Spleen (tissue), 11 donors: Measurements from ENCODE around the gene GPRIN3. TPM values are rescaled to one million over a fixed set of nuclear protein-coding genes. Genes with fewer than 3 reads are reported as not detected.
"Not testable (repeated sequence)": the region's sequence is repeated elsewhere in the genome, so short reads cannot be mapped to it uniquely, and the experiment has no call there.

ENCODE experiments used
- DNase-seq: peaks from one replicate; pipeline ENCODE4 v3.0.0-alpha.2; 2020
- H3K27ac ChIP-seq, 8 donors: fragments of 200-600 bp; sonication (generic) in 7 of 8; 1 replicate in 4 of 8; 2 replicates in 4 of 8; pipeline versions ENCODE4 v1.5.0 to v1.8.0; 2016 to 2021; ENCODE audit warnings: inconsistent platforms in 4 of 8, mild to moderate bottlenecking in 4 of 8, moderate library complexity in 1 of 8
- H3K27me3 ChIP-seq, 7 donors: fragments of 200-600 bp; sonication (generic) in 6 of 7; replicated peaks in 1 of 7; 1 replicate in 4 of 7; 2 replicates in 3 of 7; pipeline versions ENCODE4 v1.5.0 to v1.8.0; 2016 to 2021; ENCODE audit warnings: inconsistent platforms in 3 of 7, mild to moderate bottlenecking in 1 of 7
- H3K36me3 ChIP-seq, 6 donors: fragments of 200-600 bp; sonication (generic) in 5 of 6; 1 replicate in 4 of 6; 2 replicates in 2 of 6; pipeline versions ENCODE4 v1.5.0 to v1.8.0; 2016 to 2021; ENCODE audit warnings: inconsistent platforms in 2 of 6
- H3K4me1 ChIP-seq, 6 donors: fragments of 200-600 bp; sonication (generic) in 5 of 6; 1 replicate in 3 of 6; 2 replicates in 3 of 6; pipeline versions ENCODE4 v1.5.0 to v1.8.0; 2016 to 2021; ENCODE audit warnings: inconsistent platforms in 3 of 6
- H3K4me3 ChIP-seq, 8 donors: fragments of 200-600 bp; sonication (generic) in 7 of 8; 1 replicate in 4 of 8; 2 replicates in 4 of 8; pipeline versions ENCODE4 v1.5.0 to v1.8.0; 2016 to 2021; ENCODE audit warnings: inconsistent platforms in 4 of 8, mild to moderate bottlenecking in 4 of 8, moderate library complexity in 2 of 8
- H3K9me3 ChIP-seq, 8 donors: fragments of 200-600 bp; sonication (generic) in 7 of 8; 1 replicate in 4 of 8; 2 replicates in 4 of 8; pipeline versions ENCODE4 v1.5.0 to v1.8.0; 2016 to 2021; ENCODE audit warnings: inconsistent platforms in 4 of 8
- POLR2A ChIP-seq, 3 donors: fragments of 450-650 bp; IDR thresholded peaks; one replicate each; pipeline ENCODE4 v1.5.1; 2017; ENCODE audit warnings: antibody characterized with exemption in 3 of 3, mild to moderate bottlenecking in 1 of 3
- POLR2AphosphoS5 ChIP-seq, 3 donors: sonication (generic); formaldehyde crosslinking; IDR thresholded peaks; one replicate each; pipeline ENCODE4 v1.5.1; 2017; ENCODE audit warnings: antibody characterized with exemption in 3 of 3
- WGBS, 5 donors: extraction: QIAGEN DNeasy Blood & Tissue Kit in 3 of 5; methylation state at CpG; one replicate each; pipeline versions ENCODE4 v1.1.5 to v1.1.7; 2013 to 2018; 5-methylcytosine and 5-hydroxymethylcytosine counted together
- intact Hi-C: fragments of 100-400 bp; cut with DNase I; formaldehyde crosslinking; loops from one replicate; pipeline ENCODE4 v1.15.0; 2023; ENCODE audit warnings: low total_unique reads
- polyA plus RNA-seq, 3 donors: library from polyadenylated mRNA; stranded (reverse); fragments of 200-250 nt; gene quantifications; one replicate each; pipeline ENCODE4 v1.2.1, GENCODE V29; 2013
- total RNA-seq, 7 donors: library from RNA; depleted of rRNA in 3 of 7; stranded (reverse); fragments of >200 nt in 3 of 7; fragmentation: NEBNext Ultra II Directional in 4 of 7; extraction: Animal tissue kit (Norgen Biotek cat#: 25700) in 4 of 7; gene quantifications; one replicate each; pipeline versions ENCODE4 v1.1.0 to v1.2.1, GENCODE V29; 2016 to 2021
- TF ChIP-seq, protein P1 (sequence below), 11 experiments: fragments of 200-600 bp in 7 of 11; fragments of 450-650 bp in 4 of 11; sonication (generic) in 4 of 11; IDR thresholded peaks in 8 of 11; conservative IDR thresholded peaks in 3 of 11; 1 replicate in 7 of 11; 2 replicates in 4 of 11; pipeline versions ENCODE4 v1.4.0 to v1.8.0; 2016 to 2021; ENCODE audit warnings: antibody characterized with exemption in 11 of 11, inconsistent platforms in 4 of 11, mild to moderate bottlenecking in 1 of 11
- donor health status: healthy with polysubstance abuse.
- donor health status: DM: no; HTN: no; CAD: no; lungs with moderate emphysema.
- donor health status: DM: no; HTN: no; CAD: no.
- donor health status: Bipolar disorder and iron deficiency.
- donor health status: healthy.
- donor health status: DM: no; HTN: no; CAD: no.
- donor health status: DM: yes; HTN: yes; CAD: no.

GPRIN3 gene
- total and polyA plus RNA-seq, 10 donors = 1.6 to 40.2 (median 24.8) TPM

DNA sequence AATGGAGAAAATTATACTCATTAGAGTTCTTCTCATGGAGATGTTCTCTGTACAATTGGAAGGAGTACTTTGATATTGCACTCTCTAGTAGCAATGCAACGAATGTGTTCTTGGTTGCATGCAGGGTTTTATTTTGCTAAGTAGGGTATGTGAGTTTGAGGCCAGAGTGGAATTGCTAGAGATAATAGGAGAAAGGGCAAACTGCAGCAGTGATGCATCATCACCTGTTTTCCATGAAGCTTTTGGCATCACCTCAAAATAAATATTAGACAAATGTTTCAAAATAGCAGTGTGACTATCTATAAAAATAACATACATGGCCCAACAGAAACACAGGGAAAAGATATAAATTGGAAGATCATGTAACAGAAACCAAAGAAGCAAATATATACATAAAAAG is 103.0 kb downstream of the GPRIN3 start:
- no peaks in the 10 kb centered on the region for H3K27me3 ChIP-seq
- DNase-seq = no peak
- TF ChIP-seq POLR2A (IDR thresholded peaks at IDR 0.05) (no peak), POLR2AphosphoS5 (IDR thresholded peaks at IDR 0.05) (no peak)
- TF ChIP-seq, protein P1, sequence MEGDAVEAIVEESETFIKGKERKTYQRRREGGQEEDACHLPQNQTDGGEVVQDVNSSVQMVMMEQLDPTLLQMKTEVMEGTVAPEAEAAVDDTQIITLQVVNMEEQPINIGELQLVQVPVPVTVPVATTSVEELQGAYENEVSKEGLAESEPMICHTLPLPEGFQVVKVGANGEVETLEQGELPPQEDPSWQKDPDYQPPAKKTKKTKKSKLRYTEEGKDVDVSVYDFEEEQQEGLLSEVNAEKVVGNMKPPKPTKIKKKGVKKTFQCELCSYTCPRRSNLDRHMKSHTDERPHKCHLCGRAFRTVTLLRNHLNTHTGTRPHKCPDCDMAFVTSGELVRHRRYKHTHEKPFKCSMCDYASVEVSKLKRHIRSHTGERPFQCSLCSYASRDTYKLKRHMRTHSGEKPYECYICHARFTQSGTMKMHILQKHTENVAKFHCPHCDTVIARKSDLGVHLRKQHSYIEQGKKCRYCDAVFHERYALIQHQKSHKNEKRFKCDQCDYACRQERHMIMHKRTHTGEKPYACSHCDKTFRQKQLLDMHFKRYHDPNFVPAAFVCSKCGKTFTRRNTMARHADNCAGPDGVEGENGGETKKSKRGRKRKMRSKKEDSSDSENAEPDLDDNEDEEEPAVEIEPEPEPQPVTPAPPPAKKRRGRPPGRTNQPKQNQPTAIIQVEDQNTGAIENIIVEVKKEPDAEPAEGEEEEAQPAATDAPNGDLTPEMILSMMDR (IDR thresholded peaks at IDR 0.05 in 8 of 11, conservative IDR thresholded peaks at IDR 0.05 in 3 of 11) = no peak
- no peak overlapping the region for H3K4me3 ChIP-seq
- intact Hi-C loops = no loop called here
- no peak overlapping the region for H3K27ac ChIP-seq
- 65 to 92% (median 69%) methylated on average over 1 of the region's 1 CpG for WGBS, 5 donors
- no peaks in the 10 kb centered on the region for H3K4me1 ChIP-seq
- H3K36me3 ChIP-seq = no peaks in the 10 kb centered on the region
- H3K9me3 ChIP-seq = peaks cover 0 to 7% (median 0%) of the 10 kb centered on the region in 8 donors

DNA sequence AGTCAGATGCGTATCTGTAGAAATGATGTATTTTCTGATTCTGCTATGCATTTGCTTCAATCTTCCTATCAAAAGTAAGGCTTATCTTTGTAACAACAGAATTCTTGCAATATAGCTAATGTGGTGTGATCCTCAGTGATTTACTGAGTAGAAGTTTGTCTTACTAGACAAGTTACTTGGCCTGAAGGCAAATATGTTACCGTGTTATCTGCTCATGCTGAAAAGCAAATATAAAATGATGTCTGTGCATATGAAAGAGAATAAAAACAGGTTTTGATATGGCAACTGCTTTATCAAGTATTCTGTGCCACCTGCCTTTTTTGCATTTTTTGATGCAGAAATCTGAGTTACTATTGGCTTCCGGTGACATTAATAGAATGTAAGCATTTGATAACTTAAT is 103.7 kb downstream of the GPRIN3 start:
- Histone ChIP-seq H3K36me3 (no peaks in the 10 kb centered on the region), H3K27ac (no peak overlapping the region), H3K4me1 (no peaks in the 10 kb centered on the region), H3K4me3 (no peak overlapping the region), H3K27me3 (no peaks in the 10 kb centered on the region), H3K9me3 (peaks cover 0 to 7% (median 0%) of the 10 kb centered on the region in 8 donors)
- intact Hi-C loops = no loop called here
- no peak for DNase-seq
- WGBS, 5 donors = 91 to 96% (median 95%) methylated on average over 3 of the region's 3 CpGs
- no peak for TF ChIP-seq POLR2AphosphoS5 (IDR thresholded peaks at IDR 0.05)
- no peak for TF ChIP-seq POLR2A (IDR thresholded peaks at IDR 0.05)
- TF ChIP-seq, protein P1 (IDR thresholded peaks at IDR 0.05 in 8 of 11, conservative IDR thresholded peaks at IDR 0.05 in 3 of 11) = no peak

- H3K36me3 ChIP-seq, H3K9me3 ChIP-seq, intact Hi-C loops, DNase-seq, H3K27me3 ChIP-seq, H3K4me3 ChIP-seq, H3K27ac ChIP-seq, H3K4me1 ChIP-seq: not testable (repeated sequence)
- WGBS, 5 donors = 77 to 94% (median 89%) methylated on average over 1 of the region's 1 CpG; no CpG with 5 or more reads in 1 of the 5 donors
Measured at GRCh38 chr4:89199394-89199793, 108.2 kb downstream of the GPRIN3 start.

- Histone ChIP-seq H3K4me1 (no peaks in the 10 kb centered on the region), H3K4me3 (no peak overlapping the region), H3K27ac (no peak overlapping the region), H3K9me3 (no peaks in the 10 kb centered on the region), H3K27me3 (no peaks in the 10 kb centered on the region), H3K36me3 (no peaks in the 10 kb centered on the region)
- WGBS, 5 donors = 92 to 100% (median 98%) methylated on average over 2 of the region's 2 CpGs
- no peak for DNase-seq
- intact Hi-C loops = no loop called here
- TF ChIP-seq POLR2AphosphoS5 (IDR thresholded peaks at IDR 0.05) = no peak
- TF ChIP-seq POLR2A (IDR thresholded peaks at IDR 0.05) = no peak
- TF ChIP-seq, protein P1 (IDR thresholded peaks at IDR 0.05 in 8 of 11, conservative IDR thresholded peaks at IDR 0.05 in 3 of 11) = no peak
Measured at GRCh38 chr4:89197920-89198319, 109.7 kb downstream of the GPRIN3 start.

- Histone ChIP-seq H3K9me3 (no peaks in the 10 kb centered on the region), H3K4me3 (no peak overlapping the region), H3K36me3 (no peaks in the 10 kb centered on the region), H3K27me3 (no peaks in the 10 kb centered on the region), H3K27ac (no peak overlapping the region), H3K4me1 (no peaks in the 10 kb centered on the region)
- WGBS, 5 donors = 43 to 64% (median 52%) methylated on average over 2 of the region's 2 CpGs
- no peak for TF ChIP-seq POLR2AphosphoS5 (IDR thresholded peaks at IDR 0.05)
- TF ChIP-seq, protein P1 (IDR thresholded peaks at IDR 0.05 in 8 of 11, conservative IDR thresholded peaks at IDR 0.05 in 3 of 11) = no peak
- no peak for TF ChIP-seq POLR2A (IDR thresholded peaks at IDR 0.05)
- intact Hi-C loops = no loop called here
- DNase-seq = no peak
Measured at GRCh38 chr4:89196745-89197144, 110.9 kb downstream of the GPRIN3 start.
